ENCODE data around the gene PEMT.
A peak's percentile ranks its signal among the peaks of the same experiment; 100 is the strongest.

PEMT gene

GRCh38 chr17:17603895-17604225 lies 12.4 kb upstream of the PEMT start:
- no peaks in the 10 kb centered on the region for H3K4me1 ChIP-seq (ENCODE audit: control insufficient read depth, insufficient read depth, low read length)
- no peak overlapping the region for H3K27ac ChIP-seq (ENCODE audit: low read length)
- H3K36me3 ChIP-seq (ENCODE audit: control insufficient read depth in 2 of 2, insufficient read depth in 2 of 2, low read length in 2 of 2), result no peaks in the 10 kb centered on the region
- no peaks in the 10 kb centered on the region for H3K27me3 ChIP-seq (ENCODE audit: control insufficient read depth in 1 of 2, insufficient read depth in 2 of 2, low read length in 2 of 2)
- no peaks in the 10 kb centered on the region for H3K9me3 ChIP-seq (ENCODE audit: control insufficient read depth in 2 of 2, low read length in 2 of 2)
- no peak overlapping the region for H3K9ac ChIP-seq (ENCODE audit: low read length in 2 of 2)
- H3K4me3 ChIP-seq (ENCODE audit: low read length in 2 of 2), result no peak overlapping the region

GRCh38 chr17:17603178-17603894 lies 11.8 kb upstream of the PEMT start:
- Histone ChIP-seq H3K9ac (ENCODE audit: low read length in 2 of 2) (no peak overlapping the region), H3K27me3 (ENCODE audit: control insufficient read depth in 1 of 2, insufficient read depth in 2 of 2, low read length in 2 of 2) (no peaks in the 10 kb centered on the region), H3K27ac (ENCODE audit: low read length) (no peak overlapping the region), H3K9me3 (ENCODE audit: control insufficient read depth in 2 of 2, low read length in 2 of 2) (no peaks in the 10 kb centered on the region), H3K36me3 (ENCODE audit: control insufficient read depth in 2 of 2, insufficient read depth in 2 of 2, low read length in 2 of 2) (no peaks in the 10 kb centered on the region), H3K4me1 (ENCODE audit: control insufficient read depth, insufficient read depth, low read length) (no peaks in the 10 kb centered on the region), H3K4me3 (ENCODE audit: low read length in 2 of 2) (no peak overlapping the region)

- H3K9ac ChIP-seq (ENCODE audit: low read length in 2 of 2), result no peak overlapping the region
- no peak overlapping the region for H3K4me3 ChIP-seq (ENCODE audit: low read length in 2 of 2)
- H3K27me3 ChIP-seq (ENCODE audit: control insufficient read depth in 1 of 2, insufficient read depth in 2 of 2, low read length in 2 of 2), result no peaks in the 10 kb centered on the region
- H3K36me3 ChIP-seq (ENCODE audit: control insufficient read depth in 2 of 2, insufficient read depth in 2 of 2, low read length in 2 of 2), result no peaks in the 10 kb centered on the region
- H3K9me3 ChIP-seq (ENCODE audit: control insufficient read depth in 2 of 2, low read length in 2 of 2), result no peaks in the 10 kb centered on the region
- H3K4me1 ChIP-seq (ENCODE audit: control insufficient read depth, insufficient read depth, low read length), result no peaks in the 10 kb centered on the region
- no peak overlapping the region for H3K27ac ChIP-seq (ENCODE audit: low read length)
These were observed 8.5 kb upstream of the PEMT start for GRCh38 chr17:17599965-17600364.

- no peak overlapping the region for H3K4me3 ChIP-seq (ENCODE audit: low read length in 2 of 2)
- no peak overlapping the region for H3K27ac ChIP-seq (ENCODE audit: low read length)
- peaks cover 3% of the 10 kb centered on the region for H3K4me1 ChIP-seq (ENCODE audit: control insufficient read depth, insufficient read depth, low read length)
- no peaks in the 10 kb centered on the region for H3K36me3 ChIP-seq (ENCODE audit: control insufficient read depth in 2 of 2, insufficient read depth in 2 of 2, low read length in 2 of 2)
- no peaks in the 10 kb centered on the region for H3K9me3 ChIP-seq (ENCODE audit: control insufficient read depth in 2 of 2, low read length in 2 of 2)
- H3K27me3 ChIP-seq (ENCODE audit: control insufficient read depth in 1 of 2, insufficient read depth in 2 of 2, low read length in 2 of 2), result no peaks in the 10 kb centered on the region
- H3K9ac ChIP-seq (ENCODE audit: low read length in 2 of 2), result no peak overlapping the region
These were observed 6.5 kb upstream of the PEMT start for GRCh38 chr17:17598003-17598402.

- no peaks in the 10 kb centered on the region for H3K27me3 ChIP-seq (ENCODE audit: control insufficient read depth in 1 of 2, insufficient read depth in 2 of 2, low read length in 2 of 2)
- no peak overlapping the region for H3K27ac ChIP-seq (ENCODE audit: low read length)
- H3K36me3 ChIP-seq (ENCODE audit: control insufficient read depth in 2 of 2, insufficient read depth in 2 of 2, low read length in 2 of 2), result no peaks in the 10 kb centered on the region
- H3K4me3 ChIP-seq (ENCODE audit: low read length in 2 of 2), result no peak overlapping the region
- H3K9me3 ChIP-seq (ENCODE audit: control insufficient read depth in 2 of 2, low read length in 2 of 2), result no peaks in the 10 kb centered on the region
- no peak overlapping the region for H3K9ac ChIP-seq (ENCODE audit: low read length in 2 of 2)
- H3K4me1 ChIP-seq (ENCODE audit: control insufficient read depth, insufficient read depth, low read length), result peaks cover 14% of the 10 kb centered on the region
These were observed 4.2 kb upstream of the PEMT start for GRCh38 chr17:17595755-17596154.

GRCh38 chr17:17593222-17593620 lies 1.7 kb upstream of the PEMT start:
- Histone ChIP-seq H3K4me1 (ENCODE audit: control insufficient read depth, insufficient read depth, low read length) (peaks cover 23% of the 10 kb centered on the region), H3K9ac (ENCODE audit: low read length in 2 of 2) (no peak overlapping the region), H3K36me3 (ENCODE audit: control insufficient read depth in 2 of 2, insufficient read depth in 2 of 2, low read length in 2 of 2) (no peaks in the 10 kb centered on the region), H3K9me3 (ENCODE audit: control insufficient read depth in 2 of 2, low read length in 2 of 2) (no peaks in the 10 kb centered on the region), H3K4me3 (ENCODE audit: low read length in 2 of 2) (no peak overlapping the region), H3K27ac (ENCODE audit: low read length) (no peak overlapping the region), H3K27me3 (ENCODE audit: control insufficient read depth in 1 of 2, insufficient read depth in 2 of 2, low read length in 2 of 2) (no peaks in the 10 kb centered on the region)

GRCh38 chr17:17590883-17591354 lies 589 bp downstream of the PEMT start:
- peak overlapping the region; percentile 84 to 86 for H3K9ac ChIP-seq (ENCODE audit: low read length in 2 of 2)
- no peaks in the 10 kb centered on the region for H3K9me3 ChIP-seq (ENCODE audit: control insufficient read depth in 2 of 2, low read length in 2 of 2)
- no peaks in the 10 kb centered on the region for H3K36me3 ChIP-seq (ENCODE audit: control insufficient read depth in 2 of 2, insufficient read depth in 2 of 2, low read length in 2 of 2)
- H3K27me3 ChIP-seq (ENCODE audit: control insufficient read depth in 1 of 2, insufficient read depth in 2 of 2, low read length in 2 of 2), result no peaks in the 10 kb centered on the region
- H3K27ac ChIP-seq (ENCODE audit: low read length), result peak overlapping the region; percentile 70
- peak overlapping the region; percentile 88 to 94 for H3K4me3 ChIP-seq (ENCODE audit: low read length in 2 of 2)
- peaks cover 23% of the 10 kb centered on the region for H3K4me1 ChIP-seq (ENCODE audit: control insufficient read depth, insufficient read depth, low read length)

GRCh38 chr17:17590141-17590751 lies 1.3 kb downstream of the PEMT start:
- peaks cover 23% of the 10 kb centered on the region for H3K4me1 ChIP-seq (ENCODE audit: control insufficient read depth, insufficient read depth, low read length)
- no peaks in the 10 kb centered on the region for H3K27me3 ChIP-seq (ENCODE audit: control insufficient read depth in 1 of 2, insufficient read depth in 2 of 2, low read length in 2 of 2)
- no peaks in the 10 kb centered on the region for H3K36me3 ChIP-seq (ENCODE audit: control insufficient read depth in 2 of 2, insufficient read depth in 2 of 2, low read length in 2 of 2)
- H3K9ac ChIP-seq (ENCODE audit: low read length in 2 of 2), result peak overlapping the region; percentile 84 to 86
- H3K4me3 ChIP-seq (ENCODE audit: low read length in 2 of 2), result peak overlapping the region; percentile 88 to 94
- H3K27ac ChIP-seq (ENCODE audit: low read length), result peak overlapping the region; percentile 70
- no peaks in the 10 kb centered on the region for H3K9me3 ChIP-seq (ENCODE audit: control insufficient read depth in 2 of 2, low read length in 2 of 2)

- Histone ChIP-seq H3K27me3 (ENCODE audit: control insufficient read depth in 1 of 2, insufficient read depth in 2 of 2, low read length in 2 of 2) (no peaks in the 10 kb centered on the region), H3K4me3 (ENCODE audit: low read length in 2 of 2) (no peak overlapping the region), H3K4me1 (ENCODE audit: control insufficient read depth, insufficient read depth, low read length) (peaks cover 17% of the 10 kb centered on the region), H3K27ac (ENCODE audit: low read length) (no peak overlapping the region), H3K36me3 (ENCODE audit: control insufficient read depth in 2 of 2, insufficient read depth in 2 of 2, low read length in 2 of 2) (no peaks in the 10 kb centered on the region), H3K9ac (ENCODE audit: low read length in 2 of 2) (no peak overlapping the region), H3K9me3 (ENCODE audit: control insufficient read depth in 2 of 2, low read length in 2 of 2) (no peaks in the 10 kb centered on the region)
These were observed 3.7 kb downstream of the PEMT start for GRCh38 chr17:17587614-17588337.

GRCh38 chr17:17582372-17582771 lies 9.1 kb downstream of the PEMT start:
- no peaks in the 10 kb centered on the region for H3K36me3 ChIP-seq (ENCODE audit: control insufficient read depth in 2 of 2, insufficient read depth in 2 of 2, low read length in 2 of 2)
- no peak overlapping the region for H3K9ac ChIP-seq (ENCODE audit: low read length in 2 of 2)

GRCh38 chr17:17581509-17581908 lies 10.0 kb downstream of the PEMT start:
- Histone ChIP-seq H3K27ac (ENCODE audit: low read length) (no peak overlapping the region), H3K4me3 (ENCODE audit: low read length in 2 of 2) (no peak overlapping the region), H3K4me1 (ENCODE audit: control insufficient read depth, insufficient read depth, low read length) (no peaks in the 10 kb centered on the region), H3K27me3 (ENCODE audit: control insufficient read depth in 1 of 2, insufficient read depth in 2 of 2, low read length in 2 of 2) (no peaks in the 10 kb centered on the region), H3K36me3 (ENCODE audit: control insufficient read depth in 2 of 2, insufficient read depth in 2 of 2, low read length in 2 of 2) (no peaks in the 10 kb centered on the region), H3K9me3 (ENCODE audit: control insufficient read depth in 2 of 2, low read length in 2 of 2) (no peaks in the 10 kb centered on the region), H3K9ac (ENCODE audit: low read length in 2 of 2) (no peak overlapping the region)

More at GRCh38 chr17:17582372-17582771, 9.1 kb downstream of the PEMT start:
- H3K27ac ChIP-seq (ENCODE audit: low read length), result no peak overlapping the region
- no peaks in the 10 kb centered on the region for H3K27me3 ChIP-seq (ENCODE audit: control insufficient read depth in 1 of 2, insufficient read depth in 2 of 2, low read length in 2 of 2)
- H3K4me3 ChIP-seq (ENCODE audit: low read length in 2 of 2), result no peak overlapping the region
- no peaks in the 10 kb centered on the region for H3K9me3 ChIP-seq (ENCODE audit: control insufficient read depth in 2 of 2, low read length in 2 of 2)
- H3K4me1 ChIP-seq (ENCODE audit: control insufficient read depth, insufficient read depth, low read length), result no peaks in the 10 kb centered on the region
